T follicular helper cell (primary cell): ENCODE measurements around the gene TIMM44.
"Not testable (repeated sequence)": the region's sequence is repeated elsewhere in the genome, so short reads cannot be mapped to it uniquely, and the experiment has no call there.

ENCODE experiments used
- DNase-seq: peaks from one replicate; pipeline ENCODE4 v3.0.0-alpha.2; 2020; ENCODE audit warnings: low read depth

The TIMM44 gene

DNA sequence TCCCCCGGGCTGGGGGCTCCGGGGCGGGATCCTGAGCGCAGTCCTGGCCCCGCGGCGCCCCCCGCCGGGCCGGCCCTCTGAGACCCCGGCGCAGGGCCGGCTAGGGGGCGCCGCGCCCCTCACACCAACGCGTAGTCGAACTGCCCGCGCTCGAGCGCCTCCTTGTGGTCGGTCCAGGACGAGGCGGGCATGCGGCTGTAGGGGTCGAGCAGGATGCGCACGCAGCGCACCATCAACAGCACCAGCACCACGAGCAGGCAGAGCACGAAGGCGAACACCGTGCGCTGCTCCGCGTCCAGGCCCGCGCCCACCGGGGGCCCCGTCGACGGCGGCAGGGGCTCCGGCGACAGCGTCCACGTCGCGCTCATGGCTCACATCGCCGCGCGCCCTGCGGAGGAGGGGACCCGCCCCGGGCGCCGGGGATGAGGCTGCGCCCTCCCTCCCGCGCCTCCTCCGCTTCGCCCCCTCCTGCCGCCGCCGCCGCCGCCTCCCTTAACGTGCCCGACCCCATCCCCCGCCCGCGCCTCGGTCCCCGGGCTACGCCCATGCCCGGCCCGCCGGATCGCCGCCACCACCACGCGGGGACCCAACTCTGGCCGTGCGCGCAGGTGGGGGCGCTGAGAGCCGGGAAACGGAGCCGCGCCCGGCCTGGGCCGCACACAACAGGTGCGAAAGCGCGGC is 18.2 kb downstream of the TIMM44 start:
- DNase-seq = peak; percentile 68

DNA sequence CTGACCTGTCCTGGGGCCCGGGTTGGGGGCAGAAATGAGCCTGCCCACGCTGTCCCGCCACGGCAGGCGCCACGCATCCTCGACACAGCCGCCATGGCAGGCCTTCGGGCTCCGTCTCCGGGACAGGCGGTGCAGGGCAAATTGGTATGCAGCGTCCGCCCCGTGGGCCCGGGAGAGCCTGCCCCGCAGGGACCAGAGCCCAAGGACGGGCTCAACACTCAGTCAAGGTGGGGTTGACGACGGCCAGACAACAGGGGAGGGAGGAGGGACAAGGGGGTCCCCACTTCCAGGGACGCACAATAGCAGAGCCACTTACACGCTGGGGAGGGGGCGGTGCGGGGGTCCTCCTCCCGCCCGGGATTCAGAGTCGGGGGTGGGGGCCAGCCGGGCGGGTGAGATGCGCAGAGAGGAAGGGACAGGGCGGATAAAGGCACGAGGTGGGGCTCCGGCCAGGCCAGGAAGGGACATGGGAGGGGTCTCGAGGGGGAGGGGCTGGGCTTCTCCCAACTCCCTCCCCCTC is 18.8 kb downstream of the TIMM44 start:
- no peak for DNase-seq

DNA sequence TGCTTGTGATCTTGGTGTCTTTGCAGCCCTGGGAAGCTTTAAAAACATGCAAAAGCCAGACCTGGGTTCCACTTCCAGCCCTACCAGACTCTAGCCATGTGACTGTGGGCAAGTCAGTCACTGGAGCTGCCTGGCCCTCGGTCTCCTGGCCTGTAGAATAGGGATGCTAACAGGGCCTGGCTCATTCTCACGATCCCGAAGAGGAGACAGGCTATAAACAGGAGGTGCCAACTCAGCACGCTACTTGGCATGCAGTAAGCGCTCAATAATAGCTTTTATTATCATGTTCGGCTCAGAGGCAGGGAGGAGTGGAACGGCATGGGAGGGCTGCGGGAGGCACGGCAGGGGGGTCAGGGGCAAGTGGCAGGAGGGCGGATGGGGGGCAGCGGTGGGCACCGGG is 19.2 kb downstream of the TIMM44 start:
- DNase-seq = no peak

DNA sequence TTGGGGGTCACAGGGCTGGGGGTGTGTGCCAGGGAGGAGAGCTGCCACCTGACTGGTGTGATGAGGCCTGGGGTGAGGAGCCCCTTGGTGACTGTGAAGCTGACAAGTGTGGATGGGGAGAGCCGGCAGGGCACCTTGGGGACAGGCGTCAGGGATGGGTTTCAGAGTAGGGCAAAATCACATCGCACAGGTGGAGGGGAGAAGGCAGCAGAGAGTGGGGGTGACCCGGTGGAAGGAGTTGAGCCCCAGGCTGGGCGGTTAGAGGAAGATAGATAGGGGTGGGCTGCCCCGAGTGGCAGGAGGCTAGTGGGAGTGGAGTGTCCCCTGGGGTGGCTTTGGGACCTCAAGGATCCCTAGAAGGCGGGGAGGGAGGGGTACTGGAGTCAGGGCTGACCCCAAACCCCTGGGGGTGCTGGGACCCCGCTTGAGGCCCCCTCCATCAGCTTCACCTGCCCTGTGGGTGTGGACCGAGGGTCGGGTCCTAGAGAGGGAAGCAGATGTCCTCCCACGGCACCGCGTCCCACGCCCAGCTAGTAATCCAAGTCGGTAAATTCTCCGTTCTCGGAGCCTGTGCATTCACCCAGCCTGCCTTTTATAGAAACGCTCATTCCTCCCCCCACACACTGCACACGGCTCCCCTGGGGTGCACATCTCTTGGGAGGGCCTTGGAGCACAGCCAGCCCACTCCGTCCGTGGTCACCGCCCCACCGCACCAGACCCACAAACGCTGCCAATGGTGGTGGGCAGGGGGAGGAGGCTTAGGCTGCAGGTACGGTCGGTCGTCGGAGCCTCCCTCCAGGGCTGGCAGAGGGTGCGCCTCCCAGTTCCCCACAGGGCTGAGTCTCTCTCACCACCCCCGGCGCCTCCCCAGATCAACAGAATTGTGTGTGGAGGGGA is 19.9 kb downstream of the TIMM44 start:
- no peak for DNase-seq

DNA sequence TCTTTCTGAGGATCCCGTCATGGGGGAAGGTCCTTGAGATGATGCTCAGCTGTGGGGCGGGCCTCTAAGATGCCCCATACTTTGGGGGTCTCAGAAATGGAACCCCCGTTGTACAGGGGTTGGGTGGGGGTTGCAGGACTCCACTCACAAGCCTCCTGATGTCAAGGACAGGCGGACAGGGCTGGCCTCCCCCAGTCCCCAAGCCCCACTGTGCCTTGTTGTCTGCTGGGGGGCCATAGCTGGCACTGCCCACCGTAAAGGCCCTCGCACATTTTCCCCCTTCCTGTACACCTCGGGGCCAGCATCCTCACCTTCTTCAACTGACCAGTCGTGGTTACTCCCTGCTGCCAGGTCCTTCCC is 20.6 kb downstream of the TIMM44 start:
- no peak for DNase-seq

DNA sequence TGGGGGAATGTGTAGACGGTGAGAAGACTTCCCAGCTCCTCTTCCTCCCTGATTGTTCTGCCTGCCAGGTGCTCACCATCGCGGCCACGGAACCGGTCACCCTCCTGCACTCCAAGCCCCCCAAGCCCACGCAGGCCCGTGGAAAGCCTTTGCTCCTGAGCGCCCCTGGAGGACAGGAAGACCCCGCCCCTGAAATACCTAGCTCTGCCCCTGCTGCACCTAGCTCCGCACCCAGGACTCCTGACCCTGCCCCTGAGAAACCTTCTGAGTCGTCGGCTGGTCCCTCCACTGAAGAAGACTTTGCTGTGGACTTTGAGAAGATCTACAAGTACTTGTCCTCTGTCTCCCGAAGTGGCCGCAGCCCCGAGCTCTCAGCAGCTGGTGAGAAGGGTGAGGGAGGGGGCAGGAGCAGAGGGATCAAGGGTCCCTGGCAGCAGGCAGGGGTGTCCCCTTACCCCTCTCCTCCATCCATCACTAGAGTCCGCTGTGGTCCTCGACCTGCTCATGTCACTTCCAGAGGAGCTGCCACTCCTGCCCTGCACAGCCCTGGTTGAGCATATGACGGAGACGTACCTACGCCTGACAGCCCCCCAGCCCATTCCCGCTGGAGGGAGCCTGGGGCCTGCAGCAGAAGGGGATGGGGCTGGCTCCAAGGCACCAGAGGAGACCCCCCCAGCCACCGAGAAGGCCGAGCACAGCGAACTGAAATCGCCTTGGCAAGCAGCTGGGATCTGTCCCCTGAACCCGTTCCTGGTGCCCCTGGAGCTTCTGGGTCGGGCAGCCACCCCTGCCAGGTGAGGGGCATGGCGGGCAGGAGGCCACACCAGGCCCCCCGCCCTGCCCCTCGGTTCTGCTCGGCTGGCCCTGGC is 21.3 kb downstream of the TIMM44 start:
- DNase-seq = no peak

DNA sequence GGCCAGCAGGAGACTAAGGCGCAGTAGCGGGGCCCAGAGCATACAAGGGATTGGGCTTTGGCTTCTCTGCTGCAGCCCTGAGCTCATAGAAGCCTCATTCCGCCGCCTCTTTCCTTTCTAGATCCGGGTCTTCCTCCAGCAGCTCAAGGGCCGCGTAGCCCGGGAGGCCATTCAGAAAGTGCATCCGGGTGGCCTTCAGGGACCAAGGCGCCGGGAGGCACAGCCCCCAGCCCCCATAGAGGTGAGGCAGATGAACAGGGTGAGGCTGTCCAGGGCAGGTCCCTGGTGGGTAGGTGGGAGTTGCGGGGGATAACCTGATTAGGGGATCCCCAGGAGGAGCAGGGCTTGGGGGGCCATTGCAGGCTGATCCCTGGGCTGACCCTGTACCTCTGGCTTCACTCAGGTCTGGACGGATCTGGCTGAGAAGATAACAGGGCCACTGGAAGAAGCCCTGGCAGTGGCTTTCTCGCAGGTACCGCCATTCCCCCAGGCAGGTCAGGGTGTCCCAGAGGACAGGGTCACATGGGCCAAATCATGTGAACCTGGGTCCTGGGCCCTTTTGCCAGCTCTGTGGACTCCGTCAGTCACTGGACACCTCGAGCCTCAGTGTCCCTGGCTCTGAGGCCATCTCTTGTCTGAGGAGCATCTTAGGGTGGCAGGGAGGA is 22.0 kb downstream of the TIMM44 start:
- no peak for DNase-seq

DNA sequence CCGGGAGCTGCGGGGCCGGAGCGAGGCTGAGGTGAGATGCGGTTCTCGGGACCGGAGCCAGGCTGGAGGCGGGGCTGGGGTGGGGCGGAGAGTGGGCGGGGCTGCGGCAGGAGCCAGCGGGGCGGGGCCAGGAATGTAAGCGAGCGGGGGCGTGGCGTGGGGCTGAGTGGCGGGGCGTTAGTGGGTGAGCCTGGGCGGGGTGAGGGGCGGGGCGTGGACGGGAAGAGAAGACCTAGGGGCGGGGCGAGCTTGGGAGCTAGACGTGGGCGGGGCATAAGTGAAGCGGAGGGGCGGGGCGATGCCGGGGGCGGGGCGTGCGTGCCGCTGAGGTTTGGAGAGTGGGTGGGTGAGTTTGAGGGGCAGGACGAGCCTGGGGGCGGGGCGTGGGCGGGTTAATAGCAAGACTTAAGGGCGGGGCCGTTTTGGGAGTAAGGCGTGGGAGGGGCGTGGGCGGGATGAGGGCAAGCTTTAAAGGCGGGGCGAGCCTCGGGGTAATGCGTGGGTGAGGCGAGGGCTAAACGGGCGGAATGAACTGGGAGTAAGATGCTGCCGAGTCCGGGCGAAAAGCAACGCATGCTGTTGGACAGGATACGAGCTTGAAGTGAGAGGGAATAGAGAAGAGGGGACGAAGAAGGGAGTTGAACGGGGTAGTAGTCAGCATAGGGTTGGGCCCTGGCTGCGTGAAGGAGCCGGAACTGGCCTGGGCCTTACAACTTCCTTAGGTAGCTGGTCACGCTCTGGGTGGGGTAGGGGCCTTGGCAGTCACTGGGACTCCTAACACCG is 22.8 kb downstream of the TIMM44 start:
- DNase-seq = peak; percentile 100

DNA sequence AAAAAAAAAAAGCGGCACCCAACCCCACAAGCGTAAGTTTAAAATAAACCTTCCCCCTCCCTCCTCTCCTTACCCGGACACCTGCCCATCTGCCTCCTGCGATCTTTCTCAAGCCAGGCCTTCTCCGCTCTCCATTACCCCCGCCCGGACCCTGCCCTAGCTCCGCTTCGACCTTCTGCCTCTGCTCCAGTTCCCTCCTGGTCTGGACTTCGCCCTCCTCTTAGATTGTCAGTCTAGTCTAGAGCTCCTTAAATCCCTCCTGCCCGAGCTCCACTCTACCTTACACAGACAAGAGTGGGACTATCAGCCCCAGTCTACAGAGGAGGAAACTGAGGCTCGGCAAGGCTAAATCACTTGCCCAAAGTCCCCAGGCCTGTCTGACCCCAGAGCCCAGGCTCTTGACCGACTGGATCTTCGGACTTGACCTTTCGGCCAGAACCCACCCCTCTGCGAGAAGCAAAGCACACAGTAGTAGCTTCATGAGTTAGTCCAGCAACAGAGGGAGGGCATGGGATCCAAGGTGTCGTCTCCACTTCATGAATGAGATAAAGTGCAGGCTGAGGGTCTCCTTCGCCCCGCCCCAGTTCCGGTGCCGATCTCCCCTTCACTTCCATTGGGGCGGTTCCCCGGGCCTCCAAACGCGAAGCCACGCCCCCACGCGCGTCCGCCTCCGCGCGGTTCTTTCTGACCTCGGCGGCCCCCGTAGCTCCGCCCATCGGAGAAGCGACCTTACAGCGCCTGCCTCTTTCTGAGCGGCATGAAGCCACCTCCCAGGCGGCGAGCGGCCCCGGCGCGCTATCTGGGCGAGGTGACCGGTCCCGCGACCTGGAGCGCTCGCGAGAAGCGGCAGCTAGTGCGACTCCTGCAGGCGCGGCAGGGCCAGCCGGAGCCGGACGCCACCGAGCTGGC is 23.6 kb downstream of the TIMM44 start, which contains the start of gene SNAPC2:
Gene SNAPC2, plus strand, starts transcription at position 729 of the 909 bp plus-strand sequence. Its CDS starts 29 bp downstream, at position 758.
- DNase-seq = peak; percentile 94

DNA sequence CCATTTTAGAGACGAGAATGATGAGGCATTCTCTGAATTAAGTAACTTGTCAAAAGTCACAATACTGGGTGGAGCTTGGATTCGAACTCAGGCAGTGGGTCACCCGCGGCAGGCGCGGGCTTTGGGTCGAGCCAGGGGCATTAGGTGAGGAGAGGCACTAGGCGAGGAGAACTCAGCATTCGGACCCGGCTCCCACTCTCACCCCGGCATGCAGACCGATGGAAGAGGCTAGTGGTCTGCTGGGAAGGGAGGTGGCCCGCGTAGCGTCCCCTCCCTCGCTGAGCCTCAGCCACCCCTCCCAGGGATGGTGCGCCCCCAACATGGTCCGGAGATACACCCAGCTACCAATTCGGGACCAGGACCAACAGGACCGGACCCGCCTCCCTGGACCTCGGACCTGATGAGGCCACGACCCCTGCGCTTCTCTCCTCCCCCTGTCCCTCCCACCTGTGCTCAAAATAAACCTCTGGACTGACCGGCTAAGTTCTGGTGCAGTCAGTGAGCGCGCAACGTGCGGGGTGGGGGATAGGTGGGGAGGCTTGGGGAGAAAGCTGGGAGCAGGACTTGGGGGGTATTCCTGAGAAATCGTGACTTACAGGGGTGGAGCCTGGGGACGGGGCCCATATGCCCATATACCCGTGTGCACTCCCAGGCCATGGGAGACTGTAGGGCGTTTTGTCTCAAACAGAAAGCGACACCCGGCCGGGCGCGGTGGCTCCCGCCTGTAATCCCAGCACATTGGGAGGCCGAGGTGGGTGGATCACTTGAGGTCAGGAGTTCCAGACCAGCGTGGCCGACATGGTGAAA is 24.6 kb downstream of the TIMM44 start:
- DNase-seq = no peak

DNA sequence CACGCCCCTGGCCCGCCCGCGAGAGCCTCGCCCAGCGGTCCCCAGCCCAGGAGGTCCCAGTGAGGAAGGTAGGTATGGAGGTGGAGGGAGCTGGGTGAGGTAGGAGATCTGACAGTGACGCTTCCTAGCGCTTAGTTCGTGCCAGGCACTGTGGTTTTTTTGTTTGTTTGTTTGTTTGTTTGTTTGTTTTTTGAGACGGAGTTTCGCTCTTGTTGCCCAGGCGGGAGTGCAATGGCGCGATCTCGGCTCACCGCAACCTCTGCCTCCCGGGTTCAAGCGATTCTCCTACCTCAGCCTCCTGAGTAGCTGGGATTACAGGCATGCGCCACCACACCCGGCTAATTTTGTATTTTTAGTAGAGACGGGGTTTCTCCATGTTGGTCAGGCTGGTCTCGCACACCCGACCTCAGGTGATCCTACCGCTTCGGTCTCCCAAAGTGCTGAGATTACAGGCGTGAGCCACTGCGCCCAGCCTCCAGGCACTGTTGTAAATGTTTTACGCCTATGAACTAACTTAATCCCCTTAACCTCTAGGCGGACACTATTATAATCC is 25.3 kb downstream of the TIMM44 start:
- DNase-seq = not testable (repeated sequence)

DNA sequence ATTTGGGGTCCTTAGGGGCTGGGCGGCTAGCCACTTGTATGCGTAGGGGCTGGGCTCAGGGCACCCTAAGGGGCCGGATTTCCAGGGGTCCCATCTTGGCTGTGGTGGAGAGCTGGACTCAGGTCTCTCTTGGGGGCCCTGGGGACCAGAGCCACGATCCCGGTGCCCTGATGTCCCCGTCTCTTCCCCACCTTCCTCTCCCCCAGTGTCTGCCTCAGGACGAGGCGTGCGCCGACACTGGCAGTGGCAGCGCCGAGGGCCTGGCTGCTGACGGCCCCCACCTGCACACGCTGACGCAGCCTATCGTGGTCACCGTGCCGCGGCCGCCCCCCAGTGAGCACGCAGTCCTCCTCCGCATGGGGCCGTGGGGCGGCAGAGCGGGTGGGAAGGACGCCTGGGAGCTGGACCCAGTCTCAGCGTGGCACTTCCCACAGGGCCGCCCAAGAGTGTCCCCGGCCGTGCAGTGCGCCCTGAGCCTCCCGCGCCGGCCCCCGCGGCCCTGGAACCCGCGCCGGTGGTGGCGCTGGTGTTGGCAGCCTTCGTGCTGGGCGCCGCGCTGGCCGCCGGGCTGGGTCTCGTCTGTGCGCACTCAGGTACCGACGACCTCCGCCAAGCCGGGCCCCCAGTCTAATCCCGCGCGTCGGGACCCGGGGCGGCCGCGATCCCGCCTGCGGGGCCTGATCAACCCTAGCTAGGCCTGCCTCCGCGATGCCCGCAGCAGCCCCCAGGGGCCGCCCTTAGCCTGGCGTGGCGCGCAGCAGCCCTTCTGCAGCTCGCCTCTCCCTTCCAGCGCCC is 26.0 kb downstream of the TIMM44 start:
- DNase-seq = peak; percentile 39

DNA sequence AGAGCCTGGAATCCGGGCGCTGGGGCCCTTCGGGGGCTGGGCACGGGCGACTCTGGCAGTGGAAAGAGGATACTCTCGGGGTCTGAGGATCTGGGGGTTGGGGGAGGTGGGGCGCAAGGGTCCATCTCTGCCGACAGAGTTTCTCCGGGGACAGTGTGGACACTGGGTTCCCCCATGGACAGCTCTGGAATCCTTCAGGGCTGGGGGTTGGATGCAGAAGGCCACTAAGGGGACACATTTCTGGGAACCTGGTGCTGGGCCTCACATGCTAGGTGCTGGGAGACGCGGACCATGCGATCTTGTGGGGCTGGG is 26.6 kb downstream of the TIMM44 start:
- no peak for DNase-seq

DNA sequence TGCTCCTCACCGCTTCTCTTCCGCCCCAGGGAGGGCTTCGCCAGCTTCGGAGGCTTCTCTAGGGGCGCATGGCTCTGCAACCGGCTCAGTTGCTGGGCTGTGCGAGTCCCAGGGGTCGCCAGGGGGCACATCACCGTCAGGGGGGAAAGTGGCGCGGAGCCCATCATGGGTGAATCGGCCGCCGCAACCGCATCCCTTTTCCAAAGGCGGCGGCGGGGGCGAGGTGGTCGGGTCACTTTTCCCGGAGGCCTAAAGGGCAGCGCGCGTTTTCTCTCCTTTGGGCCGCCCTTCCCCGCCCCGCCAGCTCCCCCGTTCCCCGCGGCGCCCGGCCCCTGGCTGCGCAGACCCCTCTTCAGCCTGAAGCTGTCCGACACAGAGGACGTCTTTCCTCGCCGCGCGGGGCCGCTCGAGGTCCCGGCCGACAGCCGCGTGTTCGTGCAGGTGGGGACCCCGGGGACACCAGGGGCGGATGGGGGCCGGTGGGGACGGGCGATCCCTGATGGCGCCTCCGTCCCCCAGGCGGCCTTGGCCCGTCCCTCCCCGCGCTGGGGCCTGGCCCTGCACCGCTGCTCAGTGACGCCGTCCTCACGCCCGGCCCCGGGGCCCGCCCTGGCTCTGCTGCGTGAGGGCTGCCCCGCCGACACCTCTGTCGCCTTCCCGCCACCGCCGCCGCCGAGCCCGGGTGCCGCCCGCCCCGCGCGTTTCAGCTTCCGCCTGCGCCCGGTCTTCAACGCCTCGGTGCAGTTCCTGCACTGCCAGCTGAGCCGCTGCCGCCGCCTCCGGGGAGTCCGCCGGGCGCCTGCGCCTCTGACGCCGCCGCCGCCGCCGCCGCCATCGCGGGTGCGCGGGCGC is 27.1 kb downstream of the TIMM44 start:
- DNase-seq = no peak

DNA sequence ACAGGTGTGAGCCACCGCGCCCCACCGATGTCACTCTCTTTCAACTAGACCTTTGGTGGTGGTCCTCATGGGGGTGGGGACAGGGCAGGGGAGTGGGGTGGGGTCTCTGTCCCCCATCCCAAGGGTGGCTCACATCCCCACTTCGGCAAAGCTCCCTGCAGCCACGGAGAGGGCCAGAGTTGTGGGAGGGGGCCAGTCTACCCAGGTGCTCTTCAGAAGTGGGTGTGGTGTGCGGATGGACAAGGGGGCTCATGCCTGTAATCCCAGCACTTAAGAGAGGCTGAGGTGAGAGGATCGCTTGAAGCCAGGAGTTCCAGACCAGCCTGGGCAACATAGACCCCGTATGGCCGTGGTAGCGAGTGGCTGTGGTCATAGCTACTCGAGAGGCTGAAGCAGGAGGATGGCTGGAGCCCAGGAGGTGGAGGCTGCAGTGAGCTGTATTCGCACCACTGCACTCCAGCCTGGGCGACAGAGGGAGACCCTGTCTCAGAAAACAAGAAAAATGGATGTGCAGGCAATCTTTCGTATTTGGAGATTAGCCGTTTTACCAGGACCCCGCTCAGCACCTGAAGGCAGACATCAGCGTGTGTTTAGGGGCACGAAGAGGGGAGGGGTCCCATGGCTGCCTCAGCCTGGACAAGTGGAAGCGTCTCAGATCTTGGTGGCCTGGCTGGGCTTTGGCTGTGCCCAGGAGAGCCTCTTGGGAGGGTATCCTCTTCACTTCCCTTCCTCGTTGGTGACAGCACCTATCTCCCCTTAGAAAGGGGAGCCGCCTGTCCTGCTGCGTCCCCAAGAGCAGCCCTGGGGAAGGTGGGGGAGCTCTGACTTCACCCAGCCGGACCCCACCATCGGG is 28.0 kb downstream of the TIMM44 start:
- no peak for DNase-seq

DNA sequence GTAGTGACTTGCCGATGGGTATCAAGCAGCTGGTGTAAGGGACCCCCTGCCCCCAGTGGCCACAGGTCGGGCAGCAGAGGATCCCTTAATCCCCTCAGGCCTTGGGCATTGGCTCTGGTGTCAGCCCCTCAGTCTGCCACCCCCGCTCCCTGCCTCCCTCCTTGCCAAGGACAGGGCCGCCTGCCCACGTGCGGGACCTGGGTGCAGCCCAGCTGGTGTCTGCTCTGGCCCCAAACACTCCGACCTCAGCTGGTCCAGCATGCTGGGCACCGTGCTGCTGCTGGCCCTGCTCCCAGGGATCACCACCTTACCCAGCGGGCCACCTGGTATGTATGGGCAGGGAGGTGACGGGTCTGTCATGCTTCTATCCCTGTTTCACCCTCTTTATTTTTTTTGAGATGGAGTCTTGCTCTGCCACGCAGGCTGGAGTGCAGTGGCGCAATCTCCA is 28.8 kb downstream of the TIMM44 start, which contains the start of gene TGFBR3L:
Gene TGFBR3L, plus strand, starts transcription at position 233 of the 448 bp plus-strand sequence.
- DNase-seq = no peak
